HepG2 (cell line): ENCODE measurements around the gene GDAP1L1. TPM values are rescaled to one million over a fixed set of nuclear protein-coding genes. Genes with fewer than 3 reads are reported as not detected.

Experiments
- FOSL2 ChIP-seq: sonication (generic); formaldehyde crosslinking; IDR thresholded peaks from 2 replicates; pipeline ENCODE4 v1.4.0; 2020; ENCODE audit warnings: missing genetic modification reagents
- ISL2 ChIP-seq: sonication (generic); formaldehyde crosslinking; IDR thresholded peaks from 2 replicates; pipeline ENCODE4 v1.5.0; 2020; ENCODE audit warnings: missing genetic modification reagents
- PATZ1 ChIP-seq: sonication (generic); formaldehyde crosslinking; IDR thresholded peaks from 2 replicates; pipeline ENCODE4 v1.4.0; 2020; ENCODE audit warnings: missing genetic modification reagents
- POGK ChIP-seq: sonication (generic); formaldehyde crosslinking; conservative IDR thresholded peaks from 2 replicates; pipeline ENCODE4 v1.8.0; 2022; ENCODE audit warnings: mild to moderate bottlenecking, moderate library complexity, missing genetic modification reagents
- STAT6 ChIP-seq: sonication (generic); formaldehyde crosslinking; IDR thresholded peaks from 2 replicates; pipeline ENCODE4 v1.4.0; 2020; ENCODE audit warnings: missing genetic modification reagents, mild to moderate bottlenecking, borderline replicate concordance
- ZGPAT ChIP-seq: IDR thresholded peaks from 2 replicates; pipeline ENCODE4 v1.6.1; 2016; ENCODE audit warnings: mild to moderate bottlenecking
- ZNF407 ChIP-seq: sonication (generic); formaldehyde crosslinking; IDR thresholded peaks from one replicate; pipeline ENCODE4 v1.5.1; 2020; ENCODE audit warnings: mild to moderate bottlenecking, missing genetic modification reagents; ENCODE audit errors: not compliant biosample characterization
- ZNF619 ChIP-seq: sonication (generic); formaldehyde crosslinking; IDR thresholded peaks from 2 replicates; pipeline ENCODE4 v1.4.0; 2020; ENCODE audit warnings: mild to moderate bottlenecking, missing genetic modification reagents
- polyA plus RNA-seq, 8 experiments: library from polyadenylated mRNA; depleted of rRNA in 3 of 8; stranded (reverse) in 7 of 8; unstranded in 1 of 8; fragments of >200 nt; fragmentation: Illumina TruSeq in 4 of 8; extraction: Trizol in 4 of 8; gene quantifications; 2 replicates each; pipeline versions ENCODE4 v1.2.1 to v1.2.3, GENCODE V29; 2011 to 2016; ENCODE audit warnings: low read depth in 4 of 8, missing spikeins in 1 of 8, mixed read lengths in 1 of 8; ENCODE audit not compliant: insufficient read depth in 1 of 8
- total RNA-seq, 5 experiments: library from RNA; depleted of rRNA; stranded (reverse); fragments of >200 nt; fragmentation: Illumina TruSeq; extraction: Trizol; gene quantifications; 2 replicates each; pipeline ENCODE4 v1.2.3, GENCODE V29; 2016; ENCODE audit warnings: low read depth in 1 of 5

Gene GDAP1L1
- total and polyA plus RNA-seq, 2 of the 13 experiments (the other 11 are each of a cell fraction or from before 2014, with no cell fraction given): 0.04 TPM; not detected in 1

GRCh38 chr20:44302026-44302669 lies 55.0 kb downstream of the GDAP1L1 start (continued):
- no peak for TF ChIP-seq ZNF407 (CRISPR knock-in tag)
- peak; percentile 83 for TF ChIP-seq PATZ1
- peak; percentile 92; the same call in 1 of the 2 replicates for TF ChIP-seq STAT6 (CRISPR knock-in tag)
- peak; percentile 94 for TF ChIP-seq ISL2 (CRISPR knock-in tag)
- peak; percentile 88 for TF ChIP-seq ZGPAT (CRISPR knock-in tag)
- peak; percentile 96 for TF ChIP-seq ZNF619
- TF ChIP-seq POGK (CRISPR knock-in tag): peak; percentile 84
- peak; percentile 95 for TF ChIP-seq FOSL2 (CRISPR knock-in tag)
